AG10803 (cell line): ENCODE data around the gene NPL.

Experiments used
- DNase-seq: peaks from one replicate; pipeline ENCODE4 v3.0.0; 2010; ENCODE audit warnings: low read depth
- H3K4me3 ChIP-seq: 2 replicates; pipeline ENCODE4 v1.5.1; 2011; ENCODE audit warnings: mild to moderate bottlenecking, low read length, control low read depth
- TF ChIP-seq, protein P1 (sequence below): conservative IDR thresholded peaks from 2 replicates; pipeline ENCODE4 v1.5.1; 2011; ENCODE audit warnings: mild to moderate bottlenecking, low read length, control low read depth, inconsistent platforms

The NPL gene

DNA sequence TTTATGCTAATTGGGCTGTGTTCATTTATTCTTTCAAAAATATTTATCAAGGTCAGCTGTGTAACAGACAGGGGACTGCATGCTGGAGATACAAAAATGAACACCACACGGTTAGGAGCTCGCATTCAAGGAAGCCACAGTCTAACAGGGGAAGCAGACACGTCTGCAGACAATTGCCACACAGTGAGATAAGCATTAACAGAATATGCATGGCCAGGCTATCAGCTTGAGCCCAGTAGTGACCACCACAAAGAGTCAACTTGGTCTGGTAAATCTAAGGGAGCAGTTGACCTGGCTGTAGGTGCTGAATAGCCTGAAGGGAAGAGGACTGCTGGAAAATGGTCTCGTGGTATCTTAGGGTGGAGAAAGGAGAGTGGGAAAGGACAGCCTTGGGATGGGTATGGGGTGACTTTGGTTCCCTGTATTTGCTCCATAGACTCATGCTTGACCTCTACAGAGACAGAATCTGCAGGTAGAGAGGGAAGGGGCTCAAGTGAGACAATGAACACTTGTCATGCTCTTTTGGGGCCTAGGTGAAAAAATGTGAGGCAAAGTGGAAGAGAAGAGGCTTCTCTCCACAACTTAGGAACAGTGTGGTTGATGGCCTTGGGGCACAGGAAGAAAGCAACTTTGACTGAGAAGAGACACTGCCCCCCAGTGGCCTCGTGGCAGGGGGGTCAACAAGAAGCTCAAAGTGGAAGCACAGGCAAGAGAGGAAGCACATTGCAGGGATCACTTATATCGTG lies 7.6 kb upstream of the NPL start:
- no peak overlapping the region for H3K4me3 ChIP-seq
- DNase-seq, result peak; percentile 67
- TF ChIP-seq, protein P1, sequence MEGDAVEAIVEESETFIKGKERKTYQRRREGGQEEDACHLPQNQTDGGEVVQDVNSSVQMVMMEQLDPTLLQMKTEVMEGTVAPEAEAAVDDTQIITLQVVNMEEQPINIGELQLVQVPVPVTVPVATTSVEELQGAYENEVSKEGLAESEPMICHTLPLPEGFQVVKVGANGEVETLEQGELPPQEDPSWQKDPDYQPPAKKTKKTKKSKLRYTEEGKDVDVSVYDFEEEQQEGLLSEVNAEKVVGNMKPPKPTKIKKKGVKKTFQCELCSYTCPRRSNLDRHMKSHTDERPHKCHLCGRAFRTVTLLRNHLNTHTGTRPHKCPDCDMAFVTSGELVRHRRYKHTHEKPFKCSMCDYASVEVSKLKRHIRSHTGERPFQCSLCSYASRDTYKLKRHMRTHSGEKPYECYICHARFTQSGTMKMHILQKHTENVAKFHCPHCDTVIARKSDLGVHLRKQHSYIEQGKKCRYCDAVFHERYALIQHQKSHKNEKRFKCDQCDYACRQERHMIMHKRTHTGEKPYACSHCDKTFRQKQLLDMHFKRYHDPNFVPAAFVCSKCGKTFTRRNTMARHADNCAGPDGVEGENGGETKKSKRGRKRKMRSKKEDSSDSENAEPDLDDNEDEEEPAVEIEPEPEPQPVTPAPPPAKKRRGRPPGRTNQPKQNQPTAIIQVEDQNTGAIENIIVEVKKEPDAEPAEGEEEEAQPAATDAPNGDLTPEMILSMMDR, result peak; percentile 77

DNA sequence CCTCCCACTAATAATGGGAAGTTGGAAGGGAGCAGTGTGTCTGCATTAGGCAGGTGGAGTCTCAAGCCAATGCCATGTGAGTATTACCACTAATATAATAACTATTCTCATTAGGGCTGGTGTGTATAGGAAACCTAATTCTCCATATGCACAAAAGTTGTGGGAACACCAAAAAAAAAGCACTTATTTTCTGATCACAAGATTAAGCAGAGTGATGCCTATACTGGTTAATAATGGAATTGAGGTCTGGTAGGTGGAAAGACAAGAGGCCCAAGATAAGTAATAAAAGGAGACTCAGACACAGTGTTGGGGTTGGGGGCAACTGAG lies 7.0 kb upstream of the NPL start:
- DNase-seq, result no peak
- TF ChIP-seq, protein P1, result no peak
- H3K4me3 ChIP-seq, result no peak overlapping the region

- H3K4me3 ChIP-seq, result no peak overlapping the region
- TF ChIP-seq, protein P1, result no peak
- no peak for DNase-seq
Observed at GRCh38 chr1:182783068-182783467, 6.5 kb upstream of the NPL start.

GRCh38 chr1:182784556-182785171 lies 4.9 kb upstream of the NPL start:
- peak; percentile 53 for DNase-seq
- H3K4me3 ChIP-seq, result no peak overlapping the region
- TF ChIP-seq, protein P1, result peak; percentile 86

GRCh38 chr1:182785181-182785580 lies 4.4 kb upstream of the NPL start:
- H3K4me3 ChIP-seq, result no peak overlapping the region
- TF ChIP-seq, protein P1, result no peak

DNA sequence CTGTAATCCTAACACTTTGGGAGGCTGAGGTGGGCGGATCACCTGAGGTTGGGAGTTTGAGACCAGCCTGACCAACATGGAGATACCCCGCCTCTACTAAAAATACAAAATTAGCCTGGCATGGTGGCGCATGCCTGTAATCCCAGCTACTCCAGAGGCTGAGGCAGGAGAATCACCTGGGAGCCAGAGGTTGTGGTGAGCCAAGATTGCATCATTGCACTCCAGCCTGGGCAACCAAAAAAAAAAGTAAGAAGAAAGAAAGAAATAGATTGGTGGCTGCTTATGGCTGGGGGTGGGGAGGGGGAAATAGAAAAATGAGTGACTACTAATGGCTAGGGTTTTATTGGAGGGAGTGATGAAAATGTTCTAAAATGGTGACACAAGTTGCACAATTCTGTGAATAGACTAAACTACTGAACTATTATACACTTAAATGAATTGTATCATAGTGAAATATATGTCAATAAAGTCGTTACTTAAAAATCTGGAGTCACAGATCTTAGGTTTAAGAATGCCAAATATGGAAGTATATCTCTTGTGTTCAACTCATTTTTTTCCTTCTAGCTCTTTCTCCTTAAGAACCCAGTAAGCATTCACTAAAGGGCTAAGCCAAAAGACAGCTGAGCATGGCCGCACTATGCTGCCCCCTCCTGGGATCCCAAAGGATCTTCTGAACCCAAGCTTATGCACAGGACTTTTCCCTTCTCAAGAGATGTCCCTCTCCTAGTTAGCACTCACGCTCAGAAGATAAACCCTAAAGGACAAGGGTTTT lies 3.2 kb upstream of the NPL start:
- DNase-seq, result peak; percentile 71
- H3K4me3 ChIP-seq, result no peak overlapping the region
- TF ChIP-seq, protein P1, result peak; percentile 84

More at GRCh38 chr1:182785181-182785580, 4.4 kb upstream of the NPL start:
- DNase-seq, result no peak
